Stomach (tissue), 4 donors: Measurements from ENCODE around the gene CYB561.

ENCODE experiments used
- CTCF ChIP-seq, 7 experiments: fragments of 450-650 bp in 4 of 7; fragments of 200-600 bp in 3 of 7; sonication (generic) in 3 of 7; IDR thresholded peaks; one replicate each; pipeline ENCODE4 v1.5.1; 2016 to 2019; ENCODE audit warnings: antibody characterized with exemption in 7 of 7, control low read depth in 2 of 7, mild to moderate bottlenecking in 1 of 7
- POLR2A ChIP-seq, 4 donors: fragments of 450-650 bp; IDR thresholded peaks; one replicate each; pipeline ENCODE4 v1.6.1; 2016; ENCODE audit warnings: antibody characterized with exemption in 4 of 4, control low read depth in 2 of 4, mild to moderate bottlenecking in 1 of 4, moderate library complexity in 1 of 4

- TF ChIP-seq CTCF (IDR thresholded peaks at IDR 0.05) (no peak), POLR2A (IDR thresholded peaks at IDR 0.05) (no peak)
These were observed 29.6 kb upstream of the CYB561 start for GRCh38 chr17:63475491-63476412.
